Heart left ventricle (tissue), 16 donors: Measurements from ENCODE around the gene CARS1. TPM values are rescaled to one million over a fixed set of nuclear protein-coding genes. Genes with fewer than 3 reads are reported as not detected.
A peak's percentile ranks its signal among the peaks of the same experiment; 100 is the strongest.

Source experiments
- ATAC-seq, 4 donors: fragments of 200-7000 bp; cut with Tn5 transposase; one replicate each; pipeline ENCODE4 v1.9.1; 2020 to 2022; ENCODE audit warnings: moderate library complexity in 4 of 4, mild to moderate bottlenecking in 3 of 4, moderate number of reproducible peaks in 1 of 4
- DNase-seq, 5 donors: peaks; one replicate each; pipeline ENCODE4 v3.0.0-alpha.2; 2020
- H3K27ac ChIP-seq, 12 donors: fragments of 200-600 bp; sonication (generic) in 4 of 12; one replicate each; pipeline versions ENCODE4 v1.5.0 to v1.8.0; 2016 to 2022; ENCODE audit warnings: mild to moderate bottlenecking in 2 of 12
- H3K27me3 ChIP-seq, 9 donors: fragments of 200-600 bp; sonication (generic) in 2 of 9; one replicate each; pipeline versions ENCODE4 v1.5.1 to v1.8.0; 2016 to 2022; ENCODE audit warnings: mild to moderate bottlenecking in 3 of 9
- H3K36me3 ChIP-seq, 9 donors: fragments of 200-600 bp; sonication (generic) in 2 of 9; one replicate each; pipeline versions ENCODE4 v1.5.0 to v1.8.0; 2018 to 2022; ENCODE audit warnings: mild to moderate bottlenecking in 2 of 9
- H3K4me1 ChIP-seq, 12 donors: fragments of 200-600 bp; sonication (generic) in 4 of 12; one replicate each; pipeline versions ENCODE4 v1.5.0 to v1.8.0; 2016 to 2022; ENCODE audit warnings: mild to moderate bottlenecking in 3 of 12
- H3K4me3 ChIP-seq, 12 donors: fragments of 200-600 bp; sonication (generic) in 4 of 12; one replicate each; pipeline versions ENCODE4 v1.5.0 to v1.8.0; 2017 to 2022; ENCODE audit warnings: mild to moderate bottlenecking in 9 of 12, moderate library complexity in 4 of 12
- H3K9me3 ChIP-seq, 12 donors: fragments of 200-600 bp; sonication (generic) in 4 of 12; one replicate each; pipeline versions ENCODE4 v1.5.0 to v1.8.0; 2016 to 2022; ENCODE audit warnings: mild to moderate bottlenecking in 1 of 12
- POLR2A ChIP-seq, 2 donors: fragments of 450-650 bp; IDR thresholded peaks; one replicate each; pipeline ENCODE4 v1.6.1; 2017; ENCODE audit warnings: antibody characterized with exemption in 2 of 2, mild to moderate bottlenecking in 2 of 2, moderate library complexity in 2 of 2
- WGBS, 4 donors: extraction: QIAGEN DNeasy Blood & Tissue Kit in 2 of 4; methylation state at CpG; one replicate each; pipeline versions ENCODE4 v1.1.5 to v1.1.7; 2013 to 2018; 5-methylcytosine and 5-hydroxymethylcytosine counted together
- intact Hi-C, 10 donors: fragments of 100-400 bp; cut with DNase I; formaldehyde crosslinking; loops; one replicate each; pipeline versions ENCODE4 v1.11.1 to v1.14.2; 2022
- polyA plus RNA-seq, 2 donors: library from polyadenylated mRNA; stranded (reverse); fragments of 200-250 nt; gene quantifications; one replicate each; pipeline ENCODE4 v1.2.3, GENCODE V29; 2013
- total RNA-seq, 9 donors: library from RNA; depleted of rRNA in 2 of 9; stranded (reverse); fragments of >200 nt in 2 of 9; fragmentation: NEBNext Ultra II Directional in 3 of 9; extraction: Animal tissue kit (Norgen Biotek cat#: 25700) in 3 of 9; gene quantifications; one replicate each; pipeline versions ENCODE4 v1.1.0 to v1.2.4, GENCODE V29; 2016 to 2023
- TF ChIP-seq, protein P1 (sequence below), 12 donors: fragments of 200-600 bp; sonication (generic) in 4 of 12; IDR thresholded peaks; one replicate each; pipeline versions ENCODE4 v1.5.0 to v1.8.0; 2018 to 2022; ENCODE audit warnings: antibody characterized with exemption in 12 of 12, mild to moderate bottlenecking in 5 of 12
- donor health status: ischemic (EF 13 %, LVEDD 7.1; RV severe dilation, severe dysfunction).
- donor health status: healthy with polysubstance abuse.
- donor health status: DM: no; HTN: yes; CAD: no.
- donor health status: DM: no; HTN: no; CAD: no.
- donor health status: ischemic (EF 25% LVEDD 6.9; RV normal size, moderate dysfunction).
- donor health status: ischemic (EF 25% LVEDD 5.7; RV mildly dilated, moderate dysfunction).
- donor health status: healthy.
- donor health status: DM: yes; HTN: yes; CAD: no.
- donor health status: ischemic (EF 35%, LVEDD 5.7; RV mildly dilated, moderate dysfunction).
- donor health status: nonischemic (EF 11% LVEDD 7.7; RV severe dilation, severe dysfunction).
- donor health status: DM: yes; HTN: yes; CAD: no.
- donor health status: PGD.
- donor health status: ischemic (EF 29% LVEDD 5.4; RV normal size, mild dysfunction).
- donor health status: nonischemic (EF 23%, LVEDD 6.1; RV moderate dilation, normal function).

Gene CARS1
- total and polyA plus RNA-seq, 11 donors = 9.3 to 30.5 (median 18.5) TPM

DNA sequence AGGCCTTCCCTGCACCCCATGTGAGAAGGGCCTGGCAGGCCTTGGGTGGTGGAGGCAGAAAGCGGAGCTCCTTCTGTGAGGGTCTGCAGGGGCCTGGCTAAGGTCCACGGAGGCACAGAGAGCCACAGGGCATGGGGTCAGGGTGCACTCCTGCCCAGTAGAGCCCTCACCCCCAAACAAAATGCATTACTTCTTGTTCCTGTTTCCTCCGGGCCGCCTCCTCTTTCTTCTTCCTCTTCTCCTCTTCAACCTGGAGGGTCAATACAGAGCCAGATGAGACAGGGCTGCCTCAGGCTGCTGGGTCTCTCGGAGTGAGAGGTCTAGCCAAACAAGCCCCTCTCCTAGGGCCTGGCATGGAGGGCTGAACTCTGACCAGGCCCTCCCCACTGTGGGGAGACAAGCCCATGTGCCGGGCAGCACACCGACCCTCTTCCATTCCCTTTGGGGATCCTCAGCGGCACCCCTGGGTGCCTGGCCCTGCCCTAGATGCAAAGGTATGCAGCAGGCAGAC is 54.8 kb downstream of the CARS1 start:
- 94 to 97% (median 96%) methylated on average over 8 of the region's 8 CpGs for WGBS, 4 donors
- TF ChIP-seq, protein P1, sequence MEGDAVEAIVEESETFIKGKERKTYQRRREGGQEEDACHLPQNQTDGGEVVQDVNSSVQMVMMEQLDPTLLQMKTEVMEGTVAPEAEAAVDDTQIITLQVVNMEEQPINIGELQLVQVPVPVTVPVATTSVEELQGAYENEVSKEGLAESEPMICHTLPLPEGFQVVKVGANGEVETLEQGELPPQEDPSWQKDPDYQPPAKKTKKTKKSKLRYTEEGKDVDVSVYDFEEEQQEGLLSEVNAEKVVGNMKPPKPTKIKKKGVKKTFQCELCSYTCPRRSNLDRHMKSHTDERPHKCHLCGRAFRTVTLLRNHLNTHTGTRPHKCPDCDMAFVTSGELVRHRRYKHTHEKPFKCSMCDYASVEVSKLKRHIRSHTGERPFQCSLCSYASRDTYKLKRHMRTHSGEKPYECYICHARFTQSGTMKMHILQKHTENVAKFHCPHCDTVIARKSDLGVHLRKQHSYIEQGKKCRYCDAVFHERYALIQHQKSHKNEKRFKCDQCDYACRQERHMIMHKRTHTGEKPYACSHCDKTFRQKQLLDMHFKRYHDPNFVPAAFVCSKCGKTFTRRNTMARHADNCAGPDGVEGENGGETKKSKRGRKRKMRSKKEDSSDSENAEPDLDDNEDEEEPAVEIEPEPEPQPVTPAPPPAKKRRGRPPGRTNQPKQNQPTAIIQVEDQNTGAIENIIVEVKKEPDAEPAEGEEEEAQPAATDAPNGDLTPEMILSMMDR (IDR thresholded peaks at IDR 0.05) = no peak
- TF ChIP-seq POLR2A (IDR thresholded peaks at IDR 0.05) = no peak
- intact Hi-C loops = no loop called here
- peaks cover 0 to 79% (median 64%) of the 10 kb centered on the region in 9 donors for H3K36me3 ChIP-seq
- H3K4me3 ChIP-seq = no peak overlapping the region
- ATAC-seq (no peak), DNase-seq (no peak)
- H3K4me1 ChIP-seq = peaks cover 0 to 24% (median 11%) of the 10 kb centered on the region in 12 donors
- no peak overlapping the region for H3K27ac ChIP-seq
- H3K27me3 ChIP-seq = no peaks in the 10 kb centered on the region
- no peaks in the 10 kb centered on the region for H3K9me3 ChIP-seq

DNA sequence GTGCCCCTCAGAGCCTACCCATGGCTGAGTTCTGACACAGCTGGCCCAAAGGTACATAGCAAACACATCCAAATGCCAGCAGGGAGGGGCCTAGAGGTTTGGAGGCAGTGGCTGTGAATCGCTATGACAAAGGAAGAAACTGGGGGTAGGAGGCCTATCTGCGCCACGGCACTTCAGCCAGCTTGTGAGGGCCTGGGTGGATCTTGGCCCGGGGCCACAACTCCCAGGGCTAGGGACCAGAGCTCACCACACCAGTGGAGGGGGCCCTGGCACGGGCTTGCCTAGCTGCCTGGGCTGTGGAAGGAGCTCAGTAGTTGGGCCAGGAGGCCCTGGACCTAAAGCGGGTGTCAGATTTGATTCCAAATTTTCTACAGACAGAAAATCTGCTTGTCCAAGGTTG is 55.7 kb downstream of the CARS1 start:
- intact Hi-C loops = no loop called here
- H3K4me3 ChIP-seq = no peak overlapping the region
- peaks cover 0 to 70% (median 59%) of the 10 kb centered on the region in 9 donors for H3K36me3 ChIP-seq
- peaks cover 0 to 24% (median 11%) of the 10 kb centered on the region in 12 donors for H3K4me1 ChIP-seq
- peak overlapping the region in 10 of 12 donors; percentile 17 to 85 (median 72) for H3K27ac ChIP-seq
- DNase-seq (peak in 4 of 5 donors; percentile 62 to 82 (median 70)), ATAC-seq (peak; percentile 69 to 78 (median 74))
- WGBS, 4 donors = 43 to 68% (median 60%) methylated on average over 6 of the region's 6 CpGs
- H3K9me3 ChIP-seq = no peaks in the 10 kb centered on the region
- TF ChIP-seq, protein P1 (IDR thresholded peaks at IDR 0.05) = no peak
- TF ChIP-seq POLR2A (IDR thresholded peaks at IDR 0.05) = no peak
- no peaks in the 10 kb centered on the region for H3K27me3 ChIP-seq

DNA sequence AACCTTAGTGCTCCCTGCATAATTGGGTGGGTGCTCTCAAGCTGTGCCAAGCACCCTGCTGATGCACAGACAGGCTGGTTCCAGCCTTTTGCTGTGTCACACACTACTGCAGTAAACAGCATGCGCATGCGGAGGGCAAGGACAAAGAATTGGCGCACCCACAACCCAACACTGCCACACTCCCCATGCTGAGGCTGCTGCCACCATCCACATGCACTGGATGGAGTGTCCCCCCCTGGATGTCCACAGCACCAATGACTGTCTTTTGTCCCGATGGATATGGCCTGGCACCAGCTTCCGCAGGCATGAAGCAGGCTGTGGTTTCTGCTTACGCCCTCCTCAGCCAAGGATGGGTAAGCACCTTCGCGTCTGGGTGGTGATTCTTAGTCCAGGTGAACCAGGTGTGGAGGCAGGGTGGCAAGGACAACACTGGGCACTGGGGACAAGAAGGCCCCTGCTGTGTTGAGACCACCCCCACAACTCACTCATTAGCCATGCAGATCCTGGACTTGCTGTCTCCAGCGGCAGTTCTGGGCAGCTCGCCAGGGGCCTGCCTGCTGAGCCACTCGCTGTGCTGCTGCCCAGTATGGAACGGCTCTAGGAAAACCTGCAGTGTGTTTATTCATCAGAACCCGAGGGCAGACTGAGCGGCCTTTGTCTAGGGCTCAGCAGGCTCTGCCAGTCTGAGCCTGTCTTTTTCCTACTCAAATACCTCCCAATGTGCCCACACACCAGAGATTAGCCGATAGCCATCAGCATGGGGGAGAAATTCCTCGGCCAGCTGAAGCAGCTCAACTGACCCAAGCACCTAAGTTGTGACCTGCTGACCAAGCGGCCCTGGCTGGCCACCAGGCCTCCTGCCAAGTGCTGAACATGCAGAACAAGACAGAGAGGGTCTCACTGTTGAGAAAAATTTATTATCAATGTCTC is 56.9 kb downstream of the CARS1 start:
- intact Hi-C loops = no loop called here
- TF ChIP-seq POLR2A (IDR thresholded peaks at IDR 0.05) = no peak
- TF ChIP-seq, protein P1 (IDR thresholded peaks at IDR 0.05) = no peak
- Histone ChIP-seq H3K9me3 (no peaks in the 10 kb centered on the region), H3K27ac (peak overlapping the region in 10 of 12 donors; percentile 17 to 85 (median 72)), H3K4me3 (no peak overlapping the region), H3K36me3 (peaks cover 0 to 58% (median 47%) of the 10 kb centered on the region in 9 donors), H3K27me3 (no peaks in the 10 kb centered on the region), H3K4me1 (peaks cover 0 to 24% (median 11%) of the 10 kb centered on the region in 12 donors)
- ATAC-seq (peak; percentile 77 to 91 (median 85)), DNase-seq (peak; percentile 71 to 88 (median 81))
- 62 to 68% (median 64%) methylated on average over 14 to 17 of the region's 17 CpGs for WGBS, 4 donors

DNA sequence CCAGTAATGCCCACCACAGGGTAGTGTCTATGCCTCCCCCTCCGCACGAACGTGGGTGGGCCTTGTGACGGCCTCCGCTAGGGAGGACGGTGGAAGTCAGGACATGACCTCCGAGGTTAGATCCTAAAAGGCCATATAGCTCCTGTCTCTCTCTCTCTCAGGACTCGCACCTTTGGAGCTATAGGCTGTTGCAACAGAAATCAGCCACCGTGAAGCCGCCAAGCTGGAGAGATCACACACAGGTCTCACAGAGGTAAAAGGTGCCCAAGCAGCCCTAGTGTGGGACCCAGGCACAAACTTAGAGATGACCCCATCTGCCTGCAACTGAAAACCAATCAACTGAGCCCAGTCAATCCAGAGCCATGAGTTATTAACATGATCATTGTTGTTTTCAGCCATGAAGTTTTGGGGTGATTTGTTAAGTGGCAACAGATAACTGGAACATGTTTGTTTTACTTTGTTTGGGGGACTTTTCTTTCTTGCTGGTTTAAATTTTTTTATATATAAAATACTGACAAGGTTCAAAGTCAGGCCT is 57.7 kb downstream of the CARS1 start:
- peaks cover 0 to 24% (median 11%) of the 10 kb centered on the region in 12 donors for H3K4me1 ChIP-seq
- no peak overlapping the region for H3K27ac ChIP-seq
- no peaks in the 10 kb centered on the region for H3K9me3 ChIP-seq
- DNase-seq (no peak), ATAC-seq (no peak)
- intact Hi-C loops = loop anchor here in 1 of 10 donors (5.0 kb wide), 1 partner anchor 307 kb away; no protein-coding TSS in a partner anchor
- H3K27me3 ChIP-seq = no peaks in the 10 kb centered on the region
- 87 to 97% (median 96%) methylated on average over 10 of the region's 10 CpGs for WGBS, 4 donors
- TF ChIP-seq, protein P1 (IDR thresholded peaks at IDR 0.05) = no peak
- peaks cover 0 to 50% (median 44%) of the 10 kb centered on the region in 9 donors for H3K36me3 ChIP-seq
- H3K4me3 ChIP-seq = no peak overlapping the region
